ENCODE results near the gene TRIP6. TPM values are rescaled to one million over a fixed set of nuclear protein-coding genes. Genes with fewer than 3 reads are reported as not detected.

The TRIP6 gene
- total RNA-seq, 1 experiment from 2014 or later, result 102 TPM

DNA sequence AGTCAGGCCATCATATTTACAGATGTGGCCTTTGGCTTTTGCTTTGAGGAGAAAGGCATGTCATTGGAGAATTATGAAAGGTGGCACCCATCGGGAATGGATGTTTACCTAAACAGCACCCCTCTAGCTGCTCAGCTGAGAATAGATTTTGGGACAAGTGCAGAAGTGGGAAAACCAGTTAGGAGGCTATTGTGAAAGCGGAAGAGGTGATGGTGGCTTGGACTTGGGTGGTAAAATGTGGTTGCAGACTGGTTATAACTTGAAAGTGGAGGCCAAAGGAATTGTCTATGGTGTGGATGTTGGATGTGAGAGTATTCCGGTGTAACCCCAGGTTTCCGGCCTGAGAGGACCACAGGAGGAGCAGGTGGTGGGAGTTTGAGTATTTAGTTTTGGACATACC, 19.8 kb upstream of the TRIP6 start:
- no peak overlapping the region for H3K4me2 ChIP-seq (ENCODE audit: low read length)
- no peak overlapping the region for H3K4me3 ChIP-seq (replicated peaks in 1 of 2; ENCODE audit: low read depth in 1 of 2, low read length in 2 of 2)
- H3K79me2 ChIP-seq (ENCODE audit: insufficient read depth, low read length), result no peaks in the 10 kb centered on the region
- no peak for DNase-seq (ENCODE audit: low read depth, low spot score)
- CTCF ChIA-PET, result no interaction called here
- no peak overlapping the region for H3K9ac ChIP-seq (ENCODE audit: low read length)
- intact Hi-C loops (cut with micrococcal nuclease), result no loop called here
- BruUV-seq (replicated peaks), result no TSS peak
- TF ChIP-seq EZH2 (IDR thresholded peaks at IDR 0.05), result no peak
- TF ChIP-seq POLR2A (IDR thresholded peaks at IDR 0.05; ENCODE audit: borderline replicate concordance, extremely low read depth, insufficient read depth, insufficient read length), result no peak
- TF ChIP-seq CBX3 (IDR thresholded peaks at IDR 0.05; ENCODE audit: low read depth), result no peak
- TF ChIP-seq POLR2AphosphoS5 (IDR thresholded peaks at IDR 0.05; ENCODE audit: low read depth, low read length), result no peak
- no peak for TF ChIP-seq YY1 (IDR thresholded peaks at IDR 0.05; ENCODE audit: extremely low read depth, insufficient replicate concordance, low read depth, low read length)
- TF ChIP-seq ZNF274 (IDR thresholded peaks at IDR 0.05; ENCODE audit: low read depth, low read length), result no peak
- TF ChIP-seq TCF7L2 (IDR thresholded peaks at IDR 0.05; ENCODE audit: borderline replicate concordance, extremely low read depth, insufficient read depth, insufficient read length), result no peak
- no peak for TF ChIP-seq JUND (IDR thresholded peaks at IDR 0.05)
- H3K4me1 ChIP-seq (ENCODE audit: control insufficient read depth in 1 of 2, insufficient read depth in 2 of 2, low read length in 2 of 2), result peaks cover 6 to 9% of the 10 kb centered on the region in 2 experiments; a peak in 3 of 4 replicates
- H4K20me1 ChIP-seq (ENCODE audit: insufficient read depth), result no peaks in the 10 kb centered on the region
- POLR2A ChIA-PET, result no interaction called here
- H2AFZ ChIP-seq (ENCODE audit: low read depth, low read length, poor library complexity, severe bottlenecking), result no peak overlapping the region
- no peaks in the 10 kb centered on the region for H3K27me3 ChIP-seq (ENCODE audit: insufficient read depth, low read length)
- RAD21 ChIA-PET (ENCODE audit: low non-redundant PET in 1 of 2, low total read pairs in 2 of 2, uncharacterized antibody in 2 of 2, unreplicated experiment in 2 of 2), result no interaction called here
- H3K9me2 ChIP-seq (ENCODE audit: insufficient read depth), result no peaks in the 10 kb centered on the region
- no peak overlapping the region for H3K27ac ChIP-seq (ENCODE audit: low read depth, low read length)
- no peak for ATAC-seq
- no peaks in the 10 kb centered on the region for H3K9me3 ChIP-seq (ENCODE audit: control insufficient read depth in 1 of 2, insufficient read depth in 1 of 2, low read depth in 1 of 2, low read length in 2 of 2)
- H3K36me3 ChIP-seq (ENCODE audit: control insufficient read depth in 1 of 2, insufficient read depth in 2 of 2, low read length in 2 of 2), result no peaks in the 10 kb centered on the region

DNA sequence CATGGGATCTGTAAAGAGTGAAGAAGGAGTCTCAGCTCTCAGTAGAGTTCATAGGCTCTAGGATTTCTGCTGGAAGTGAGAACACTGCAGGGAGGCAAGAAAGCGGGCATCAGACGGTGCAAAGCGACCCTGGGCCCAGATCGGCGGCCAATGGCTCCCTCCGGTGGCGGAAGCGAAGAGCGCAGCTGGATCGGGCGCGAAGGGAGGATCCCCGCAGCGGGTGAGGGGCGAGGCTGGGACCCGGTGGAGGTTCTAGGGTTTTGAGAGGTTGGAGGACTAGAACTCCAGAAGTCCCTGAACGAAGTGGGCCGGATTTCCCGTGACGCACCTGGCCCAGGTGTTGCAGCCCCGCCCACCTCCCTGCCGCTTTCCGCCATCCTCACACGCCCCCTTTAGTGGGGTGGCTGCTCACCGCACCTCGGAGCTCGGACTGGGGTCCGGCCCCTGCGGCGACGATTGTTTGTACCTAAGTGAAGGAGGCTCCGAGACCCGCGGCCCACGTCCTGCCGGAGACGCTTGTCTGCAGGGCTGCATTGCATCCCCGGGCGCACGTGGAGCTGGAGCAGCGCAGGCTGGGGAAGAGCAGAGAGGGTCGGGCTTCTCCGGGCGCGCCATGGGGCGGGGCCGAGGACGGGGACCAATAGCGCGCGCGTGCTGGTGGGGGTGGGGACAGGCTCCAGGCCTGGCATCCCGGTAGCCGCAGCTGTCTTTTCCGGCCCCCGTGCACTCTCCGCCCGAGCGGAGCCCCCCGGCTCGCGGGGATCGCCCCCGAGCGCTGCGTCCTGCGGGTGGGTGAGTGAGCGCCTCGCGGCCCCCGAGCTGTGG, 14.9 kb upstream of the TRIP6 start, which contains the start of gene SLC12A9:
TSS of gene SLC12A9 (plus strand) at position 666 of the 825 bp plus-strand sequence. CDS start 1,485 bp downstream, outside the sequence.
- Histone ChIP-seq H3K9ac (ENCODE audit: low read length) (peak within 1 kb of the TSS; percentile 77), H3K9me3 (ENCODE audit: control insufficient read depth in 1 of 2, insufficient read depth in 1 of 2, low read depth in 1 of 2, low read length in 2 of 2) (no peaks in the 10 kb centered on the region), H4K20me1 (ENCODE audit: insufficient read depth) (no peaks in the 10 kb centered on the region), H3K4me2 (ENCODE audit: low read length) (peak within 1 kb of the TSS; percentile 70), H3K79me2 (ENCODE audit: insufficient read depth, low read length) (peaks cover 18% of the 10 kb centered on the region; the same call in 1 of the 2 replicates), H2AFZ (ENCODE audit: low read depth, low read length, poor library complexity, severe bottlenecking) (no peak within 1 kb of the TSS), H3K36me3 (ENCODE audit: control insufficient read depth in 1 of 2, insufficient read depth in 2 of 2, low read length in 2 of 2) (no peaks in the 10 kb centered on the region), H3K27ac (ENCODE audit: low read depth, low read length) (peak within 1 kb of the TSS; percentile 63), H3K9me2 (ENCODE audit: insufficient read depth) (no peaks in the 10 kb centered on the region), H3K4me1 (ENCODE audit: control insufficient read depth in 1 of 2, insufficient read depth in 2 of 2, low read length in 2 of 2) (peaks cover 6 to 16% of the 10 kb centered on the region in 2 experiments; a peak in 3 of 4 replicates), H3K27me3 (ENCODE audit: insufficient read depth, low read length) (no peaks in the 10 kb centered on the region), H3K4me3 (replicated peaks in 1 of 2; ENCODE audit: low read depth in 1 of 2, low read length in 2 of 2) (peak within 1 kb of the TSS; percentile 83 to 84)
- ChIA-PET RAD21 (ENCODE audit: low non-redundant PET in 1 of 2, low total read pairs in 2 of 2, uncharacterized antibody in 2 of 2, unreplicated experiment in 2 of 2) (interaction anchor here (0.5 to 2.3 kb wide), 7 partner anchors 12 to 148 kb away, joined by 3 to 12 read pairs (median 5); partner anchors contain the start of gene POP7 (in 2 of the 2)), CTCF (interaction anchor here (0.6 to 3.4 kb wide), 14 partner anchors 9 to 383 kb away, joined by 3 to 52 read pairs (median 4); partner anchors contain the start of genes EPHB4, MOSPD3, POP7 and SRRT), POLR2A (interaction anchor here (0.6 to 3.3 kb wide), 5 partner anchors 15 to 424 kb away, joined by 3 to 17 read pairs (median 3); partner anchors contain the start of genes POP7, TRIP6, UFSP1 and ZCWPW1)
- TSS peak; percentile 86 for BruUV-seq (replicated peaks)
- intact Hi-C loops (cut with micrococcal nuclease), result loop anchor here (1.0 to 2.0 kb wide), 3 partner anchors 53 to 383 kb away; no protein-coding TSS in a partner anchor
- ATAC-seq (peak; percentile 97), DNase-seq (ENCODE audit: low read depth, low spot score) (peak; percentile 81)
- no peak for TF ChIP-seq ELF1 (IDR thresholded peaks at IDR 0.05; ENCODE audit: borderline replicate concordance, low read depth)
- TF ChIP-seq ZFX (IDR thresholded peaks at IDR 0.05), result peak; percentile 56; the same call in 1 of the 2 replicates
- TF ChIP-seq ZNF274 (IDR thresholded peaks at IDR 0.05; ENCODE audit: low read depth, low read length), result no peak
- no peak for TF ChIP-seq FOSL1 (IDR thresholded peaks at IDR 0.05; ENCODE audit: low read depth)
- TF ChIP-seq CBX3 (IDR thresholded peaks at IDR 0.05; ENCODE audit: low read depth), result no peak
- TF ChIP-seq EGR1 (IDR thresholded peaks at IDR 0.05; ENCODE audit: low read depth), result no peak
- peak; percentile 61 for TF ChIP-seq POLR2AphosphoS5 (IDR thresholded peaks at IDR 0.05; ENCODE audit: low read depth, low read length)
- no peak for TF ChIP-seq CEBPB (IDR thresholded peaks at IDR 0.05; ENCODE audit: low read depth)
- TF ChIP-seq, protein P1, sequence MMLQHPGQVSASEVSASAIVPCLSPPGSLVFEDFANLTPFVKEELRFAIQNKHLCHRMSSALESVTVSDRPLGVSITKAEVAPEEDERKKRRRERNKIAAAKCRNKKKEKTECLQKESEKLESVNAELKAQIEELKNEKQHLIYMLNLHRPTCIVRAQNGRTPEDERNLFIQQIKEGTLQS (IDR thresholded peaks at IDR 0.05), result no peak
- no peak for TF ChIP-seq TCF7L2 (IDR thresholded peaks at IDR 0.05; ENCODE audit: borderline replicate concordance, extremely low read depth, insufficient read depth, insufficient read length)
- TF ChIP-seq, protein P2, sequence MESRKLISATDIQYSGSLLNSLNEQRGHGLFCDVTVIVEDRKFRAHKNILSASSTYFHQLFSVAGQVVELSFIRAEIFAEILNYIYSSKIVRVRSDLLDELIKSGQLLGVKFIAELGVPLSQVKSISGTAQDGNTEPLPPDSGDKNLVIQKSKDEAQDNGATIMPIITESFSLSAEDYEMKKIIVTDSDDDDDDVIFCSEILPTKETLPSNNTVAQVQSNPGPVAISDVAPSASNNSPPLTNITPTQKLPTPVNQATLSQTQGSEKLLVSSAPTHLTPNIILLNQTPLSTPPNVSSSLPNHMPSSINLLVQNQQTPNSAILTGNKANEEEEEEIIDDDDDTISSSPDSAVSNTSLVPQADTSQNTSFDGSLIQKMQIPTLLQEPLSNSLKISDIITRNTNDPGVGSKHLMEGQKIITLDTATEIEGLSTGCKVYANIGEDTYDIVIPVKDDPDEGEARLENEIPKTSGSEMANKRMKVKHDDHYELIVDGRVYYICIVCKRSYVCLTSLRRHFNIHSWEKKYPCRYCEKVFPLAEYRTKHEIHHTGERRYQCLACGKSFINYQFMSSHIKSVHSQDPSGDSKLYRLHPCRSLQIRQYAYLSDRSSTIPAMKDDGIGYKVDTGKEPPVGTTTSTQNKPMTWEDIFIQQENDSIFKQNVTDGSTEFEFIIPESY (IDR thresholded peaks at IDR 0.05; ENCODE audit: extremely low read depth, insufficient replicate concordance, low read length), result no peak
- TF ChIP-seq, protein P3, sequence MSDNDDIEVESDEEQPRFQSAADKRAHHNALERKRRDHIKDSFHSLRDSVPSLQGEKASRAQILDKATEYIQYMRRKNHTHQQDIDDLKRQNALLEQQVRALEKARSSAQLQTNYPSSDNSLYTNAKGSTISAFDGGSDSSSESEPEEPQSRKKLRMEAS (IDR thresholded peaks at IDR 0.05), result peak; percentile 99

All from HCT116 (cell line).